Common myeloid progenitor, CD34-positive (primary cell): Measurements from ENCODE around the gene CRIM1.
A peak's percentile ranks its signal among the peaks of the same experiment; 100 is the strongest.

Experiments used
- CTCF ChIA-PET: fragments of 350-600 bp; sonication (Branson Sonifier 250); formaldehyde crosslinking; loops from one replicate; lab custom pipeline; 2021; ENCODE audit warnings: antibody characterized with exemption; lab: Charles Lee
- POLR2A ChIA-PET: fragments of 350-600 bp; sonication (Branson Sonifier 250); formaldehyde crosslinking; loops from one replicate; lab custom pipeline; 2021; ENCODE audit warnings: antibody characterized with exemption; lab: Charles Lee
- DNase-seq, 3 donors: peaks; one replicate each; pipeline versions ENCODE4 v3.0.0 to v3.0.0-alpha.2; 2013
- H3K27ac ChIP-seq, 2 experiments: 1 replicate in 1 of 2; 2 replicates in 1 of 2; pipeline ENCODE4 v1.7.0; 2013; ENCODE audit warnings: inconsistent platforms in 2 of 2, low read length in 2 of 2, mild to moderate bottlenecking in 2 of 2, low read depth in 1 of 2, moderate library complexity in 1 of 2; ENCODE audit not compliant: severe bottlenecking in 2 of 2, insufficient read depth in 1 of 2, poor library complexity in 1 of 2
- H3K27me3 ChIP-seq, 5 experiments: replicated peaks in 2 of 5; 1 replicate in 3 of 5; 2 replicates in 2 of 5; pipeline versions ENCODE4 v1.6.1 to v1.7.0; 2013; ENCODE audit warnings: low read length in 4 of 5, mild to moderate bottlenecking in 2 of 5, moderate library complexity in 2 of 5, inconsistent platforms in 1 of 5; ENCODE audit not compliant: insufficient read depth in 5 of 5, control insufficient read depth in 4 of 5
- H3K36me3 ChIP-seq, 4 experiments: 1 replicate in 2 of 4; 2 replicates in 2 of 4; pipeline versions ENCODE4 v1.6.1 to v1.7.0; 2013; ENCODE audit warnings: low read length in 3 of 4, control low read depth in 1 of 4, mild to moderate bottlenecking in 1 of 4; ENCODE audit not compliant: control insufficient read depth in 4 of 4, insufficient read depth in 4 of 4
- H3K4me1 ChIP-seq, 4 experiments: 1 replicate in 3 of 4; 2 replicates in 1 of 4; pipeline versions ENCODE4 v1.6.1 to v1.7.1; 2013; ENCODE audit warnings: low read length in 3 of 4, mild to moderate bottlenecking in 3 of 4, control low read depth in 1 of 4, inconsistent platforms in 1 of 4, moderate library complexity in 1 of 4; ENCODE audit not compliant: control insufficient read depth in 4 of 4, insufficient read depth in 4 of 4; ENCODE audit errors: control extremely low read depth in 1 of 4
- H3K4me3 ChIP-seq, 7 experiments: 1 replicate in 4 of 7; 2 replicates in 3 of 7; pipeline versions ENCODE4 v1.5.1 to v1.7.0; 2013; ENCODE audit warnings: mild to moderate bottlenecking in 7 of 7, low read length in 6 of 7, moderate library complexity in 6 of 7, inconsistent platforms in 2 of 7, low read depth in 2 of 7, control low read depth in 1 of 7; ENCODE audit not compliant: insufficient read depth in 4 of 7, control insufficient read depth in 1 of 7; ENCODE audit errors: extremely low read depth in 1 of 7
- H3K9me3 ChIP-seq, 5 experiments: 1 replicate in 4 of 5; 2 replicates in 1 of 5; pipeline versions ENCODE4 v1.6.1 to v1.7.1; 2013; ENCODE audit warnings: low read length in 4 of 5, mild to moderate bottlenecking in 2 of 5, inconsistent platforms in 1 of 5, low read depth in 1 of 5, moderate library complexity in 1 of 5; ENCODE audit not compliant: control insufficient read depth in 4 of 5, insufficient read depth in 2 of 5; ENCODE audit errors: control extremely low read depth in 1 of 5
- WGBS: methylation state at CpG from one replicate; pipeline ENCODE4 v1.1.5; 2013; ENCODE audit not compliant: insufficient coverage; 5-methylcytosine and 5-hydroxymethylcytosine counted together

CRIM1 gene

GRCh38 chr2:36351736-36352349, 3.7 kb upstream of the CRIM1 start:
- peak; percentile 55 to 72 (median 67) for DNase-seq
- Histone ChIP-seq H3K4me3 (no peak overlapping the region), H3K36me3 (no peaks in the 10 kb centered on the region), H3K9me3 (no peaks in the 10 kb centered on the region), H3K4me1 (peaks cover 9 to 21% (median 14%) of the 10 kb centered on the region in 4 experiments), H3K27me3 (peaks cover 0 to 5% (median 0%) of the 10 kb centered on the region in 5 experiments), H3K27ac (no peak overlapping the region)
- ChIA-PET POLR2A (no interaction called here), CTCF (interaction anchor here (0.8 to 2.7 kb wide), 11 partner anchors 10 to 434 kb away, joined by 3 to 10 read pairs (median 4); no protein-coding TSS in a partner anchor)
- WGBS, result 62% methylated on average over 4 of the region's 10 CpGs

DNA sequence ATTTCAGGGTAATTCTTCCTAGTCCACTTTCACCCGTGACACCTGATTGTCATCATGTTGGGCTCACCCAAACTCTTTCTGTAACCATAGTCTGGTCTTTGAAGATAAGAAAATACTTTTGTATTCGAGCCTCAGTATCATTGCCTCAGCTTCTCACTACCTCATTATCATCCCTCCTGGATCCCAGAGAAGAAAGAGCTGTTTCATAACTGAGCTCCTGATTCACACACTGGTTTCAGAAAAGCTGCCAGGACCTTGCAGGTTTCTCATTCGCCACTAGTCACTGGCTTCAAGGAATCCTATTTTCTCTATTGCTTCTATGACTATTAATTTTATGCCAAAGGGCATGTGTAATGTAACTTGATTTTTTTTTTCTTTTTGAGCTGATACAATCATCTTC, 2.9 kb upstream of the CRIM1 start:
- Histone ChIP-seq H3K4me3 (no peak overlapping the region), H3K27me3 (peaks cover 0 to 5% (median 0%) of the 10 kb centered on the region in 5 experiments), H3K9me3 (no peaks in the 10 kb centered on the region), H3K36me3 (no peaks in the 10 kb centered on the region), H3K27ac (no peak overlapping the region), H3K4me1 (peaks cover 10 to 29% (median 22%) of the 10 kb centered on the region in 4 experiments)
- ChIA-PET POLR2A (no interaction called here), CTCF (interaction anchor here (0.8 to 1.7 kb wide), 24 partner anchors 9 to 433 kb away, joined by 3 to 10 read pairs (median 4); no protein-coding TSS in a partner anchor)
- 83% methylated on average over 2 of the region's 3 CpGs for WGBS
- DNase-seq, result peak in 2 of 3 donors; percentile 23 to 28

GRCh38 chr2:36354811-36355150, 797 bp upstream of the CRIM1 start:
- peaks cover 0 to 5% (median 0%) of the 10 kb centered on the region in 5 experiments for H3K27me3 ChIP-seq
- DNase-seq, result peak in 1 of 3 donors; percentile 23

GRCh38 chr2:36355890-36356297, 316 bp downstream of the CRIM1 start:
- peaks cover 0 to 5% (median 0%) of the 10 kb centered on the region in 5 experiments for H3K27me3 ChIP-seq
- H3K4me1 ChIP-seq, result peaks cover 10 to 45% (median 34%) of the 10 kb centered on the region in 4 experiments
- H3K36me3 ChIP-seq, result no peaks in the 10 kb centered on the region
- H3K9me3 ChIP-seq, result no peaks in the 10 kb centered on the region
- ChIA-PET POLR2A (no interaction called here), CTCF (interaction anchor here (0.7 to 1.8 kb wide), 3 partner anchors 17 to 102 kb away, joined by 3 to 6 read pairs (median 4); no protein-coding TSS in a partner anchor)
- no peak for DNase-seq
- 1% methylated on average over 18 of the region's 55 CpGs for WGBS
- H3K27ac ChIP-seq, result no peak overlapping the region
- H3K4me3 ChIP-seq, result peak overlapping the region; percentile 37 to 79 (median 69)

More at GRCh38 chr2:36354811-36355150, 797 bp upstream of the CRIM1 start:
- no peaks in the 10 kb centered on the region for H3K9me3 ChIP-seq
- ChIA-PET POLR2A (no interaction called here), CTCF (interaction anchor here (0.8 to 1.8 kb wide), 7 partner anchors 9 to 430 kb away, joined by 3 to 6 read pairs (median 4); no protein-coding TSS in a partner anchor)
- WGBS, result 50% methylated on average over 11 of the region's 11 CpGs
- H3K4me1 ChIP-seq, result peaks cover 10 to 45% (median 34%) of the 10 kb centered on the region in 4 experiments
- no peaks in the 10 kb centered on the region for H3K36me3 ChIP-seq
- peak overlapping the region in 6 of 7 experiments; percentile 48 to 79 (median 66) for H3K4me3 ChIP-seq
- H3K27ac ChIP-seq, result no peak overlapping the region

DNA sequence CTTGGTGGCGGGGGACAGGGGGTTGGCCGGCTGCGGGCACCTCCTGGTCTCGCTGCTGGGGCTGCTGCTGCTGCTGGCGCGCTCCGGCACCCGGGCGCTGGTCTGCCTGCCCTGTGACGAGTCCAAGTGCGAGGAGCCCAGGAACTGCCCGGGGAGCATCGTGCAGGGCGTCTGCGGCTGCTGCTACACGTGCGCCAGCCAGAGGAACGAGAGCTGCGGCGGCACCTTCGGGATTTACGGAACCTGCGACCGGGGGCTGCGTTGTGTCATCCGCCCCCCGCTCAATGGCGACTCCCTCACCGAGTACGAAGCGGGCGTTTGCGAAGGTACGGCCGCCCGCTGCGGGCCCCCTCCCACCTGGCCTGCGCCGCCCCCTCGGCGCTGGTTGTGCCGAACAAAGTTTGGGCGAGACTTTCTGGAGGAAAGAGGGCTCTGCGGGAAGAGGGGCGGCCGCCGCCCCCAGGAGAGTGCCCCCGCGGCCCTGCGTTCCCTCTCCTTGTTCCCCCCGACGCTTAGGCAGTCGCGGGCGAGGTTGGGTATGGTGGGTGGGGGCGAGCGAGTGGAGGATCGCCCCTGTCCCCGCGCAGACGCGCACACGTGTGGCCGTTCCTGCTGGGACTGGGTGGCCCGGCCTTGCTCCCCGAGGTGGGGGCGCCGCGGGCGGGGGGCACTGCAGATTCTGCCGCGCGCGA, 866 bp downstream of the CRIM1 start:
- H3K4me1 ChIP-seq, result peaks cover 10 to 45% (median 34%) of the 10 kb centered on the region in 4 experiments
- CTCF ChIA-PET, result interaction anchor here (0.7 kb wide), 1 partner anchor 16 kb away, joined by 3 read pairs; no protein-coding TSS in a partner anchor
- POLR2A ChIA-PET, result no interaction called here
- no peaks in the 10 kb centered on the region for H3K9me3 ChIP-seq
- H3K4me3 ChIP-seq, result peak overlapping the region; percentile 37 to 79 (median 69)
- peak; percentile 50 to 86 (median 78) for DNase-seq
- H3K27ac ChIP-seq, result no peak overlapping the region
- no peaks in the 10 kb centered on the region for H3K36me3 ChIP-seq
- H3K27me3 ChIP-seq, result peaks cover 0 to 5% (median 0%) of the 10 kb centered on the region in 5 experiments
- 0% methylated on average over 58 of the region's 74 CpGs for whole genome bisulfite sequencing

DNA sequence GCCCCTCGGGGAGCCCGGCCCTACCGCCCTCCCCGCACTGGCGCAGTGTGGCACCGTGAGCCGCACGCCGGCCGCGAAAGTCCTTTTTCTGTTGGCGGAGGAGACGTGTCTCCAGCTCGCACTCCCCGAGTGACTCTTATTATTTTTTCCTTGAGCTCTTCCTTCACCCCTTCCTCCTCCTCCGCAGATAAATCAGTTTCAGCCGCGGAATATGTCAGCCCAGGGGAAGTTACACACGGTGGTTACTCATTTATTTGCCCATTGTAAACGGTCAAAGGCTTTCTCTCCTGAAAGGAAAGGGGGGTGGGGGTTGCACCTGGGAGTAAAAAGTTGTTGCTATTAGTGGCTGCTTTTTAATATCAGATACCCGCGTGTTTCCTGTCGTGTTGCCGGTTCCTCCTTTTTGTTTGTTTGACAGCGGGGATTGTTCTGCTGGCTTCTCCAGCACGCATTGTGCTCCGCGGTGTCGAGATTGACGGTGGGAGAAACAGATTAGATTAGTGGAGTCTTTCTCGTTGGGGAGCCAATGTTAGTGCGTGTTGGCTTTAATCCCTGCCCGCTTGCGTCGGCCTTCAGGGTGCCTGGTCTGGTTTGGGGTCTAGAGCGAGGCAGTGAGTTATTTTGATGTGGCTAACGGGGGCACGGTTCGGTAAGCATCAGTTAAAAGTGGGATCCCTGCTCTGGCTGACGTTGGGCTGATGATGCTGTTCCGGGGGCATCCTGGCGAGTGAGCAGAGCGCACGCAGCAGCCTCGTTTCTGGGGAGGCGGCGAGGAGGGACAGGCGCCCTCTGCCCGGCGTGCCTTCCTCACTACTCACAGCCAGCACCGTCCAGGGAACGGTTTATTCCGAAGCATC, 1.6 kb downstream of the CRIM1 start:
- peak; percentile 62 to 89 (median 80) for DNase-seq
- H3K9me3 ChIP-seq, result no peaks in the 10 kb centered on the region
- 0% methylated on average over 35 of the region's 53 CpGs for whole genome bisulfite sequencing
- peak overlapping the region; percentile 37 to 79 (median 69) for H3K4me3 ChIP-seq
- H3K27ac ChIP-seq, result no peak overlapping the region
- peaks cover 0 to 5% (median 0%) of the 10 kb centered on the region in 5 experiments for H3K27me3 ChIP-seq
- CTCF ChIA-PET, result interaction anchor here (0.6 kb wide), 1 partner anchor 366 kb away, joined by 4 read pairs; no protein-coding TSS in a partner anchor
- POLR2A ChIA-PET, result interaction anchor here (0.6 kb wide), 1 partner anchor 51 kb away, joined by 3 read pairs; no protein-coding TSS in a partner anchor
- no peaks in the 10 kb centered on the region for H3K36me3 ChIP-seq
- peaks cover 10 to 45% (median 34%) of the 10 kb centered on the region in 4 experiments for H3K4me1 ChIP-seq
